Neural cell (in vitro differentiated cells): ENCODE results near the gene CACNA2D1. TPM values are rescaled to one million over a fixed set of nuclear protein-coding genes. Genes with fewer than 3 reads are reported as not detected.

Experiments
- H2AFZ ChIP-seq: fragments of 200-600, 300-800 bp; sonication (generic), shearing (Covaris generic); 2 replicates; pipeline ENCODE4 v1.6.0; 2014; ENCODE audit warnings: low read depth, mild to moderate bottlenecking, antibody characterized with exemption, low read length, moderate library complexity
- H3F3A ChIP-seq: fragments of 200-600 bp; shearing (Covaris generic); 2 replicates; pipeline ENCODE4 v1.6.1; 2016; ENCODE audit warnings: mild to moderate bottlenecking, moderate library complexity, mixed read lengths, antibody characterized with exemption, low read length; ENCODE audit not compliant: insufficient read depth, poor library complexity, severe bottlenecking
- H3K27ac ChIP-seq: fragments of 200-600, 300-800 bp; sonication (generic), shearing (Covaris generic); 2 replicates; pipeline ENCODE4 v1.5.1; 2014; ENCODE audit warnings: mild to moderate bottlenecking, low read length, moderate library complexity
- H3K27me3 ChIP-seq: fragments of 300-800, 200-600 bp; sonication (generic), shearing (Covaris generic); 2 replicates; pipeline ENCODE4 v1.6.0; 2014; ENCODE audit warnings: mild to moderate bottlenecking, low read depth, low read length, moderate library complexity; ENCODE audit not compliant: insufficient read depth
- H3K36me3 ChIP-seq: fragments of 300-800, 200-600 bp; sonication (generic), shearing (Covaris generic); 2 replicates; pipeline ENCODE4 v1.5.1; 2014; ENCODE audit warnings: mild to moderate bottlenecking, antibody characterized with exemption, low read length, moderate library complexity; ENCODE audit not compliant: insufficient read depth
- H3K4me2 ChIP-seq: fragments of 300-800, 200-600 bp; sonication (generic), shearing (Covaris generic); 2 replicates; pipeline ENCODE4 v1.6.0; 2014; ENCODE audit warnings: mild to moderate bottlenecking, low read length
- H3K4me3 ChIP-seq: fragments of 300-800, 200-600 bp; sonication (generic), shearing (Covaris generic); 2 replicates; pipeline ENCODE4 v1.5.1; 2014; ENCODE audit warnings: mild to moderate bottlenecking, low read length, moderate library complexity
- H3K79me2 ChIP-seq: fragments of 200-600 bp; shearing (Covaris generic); replicated peaks from 2 replicates; pipeline ENCODE4 v1.6.0; 2014; ENCODE audit warnings: mild to moderate bottlenecking, low read length, moderate library complexity; ENCODE audit not compliant: insufficient read depth
- H3K9ac ChIP-seq: fragments of 300-800, 200-600 bp; sonication (generic), shearing (Covaris generic); 2 replicates; pipeline ENCODE4 v1.6.1; 2016; ENCODE audit warnings: mild to moderate bottlenecking, low read length, mixed read lengths
- H3K9me2 ChIP-seq: fragments of 200-600 bp; shearing (Covaris generic); 2 replicates; pipeline ENCODE4 v1.6.1; 2016; ENCODE audit warnings: mild to moderate bottlenecking, low read length, mixed read lengths; ENCODE audit not compliant: insufficient read depth
- H3K9me3 ChIP-seq: fragments of 200-600, 300-800 bp; sonication (generic), shearing (Covaris generic); 2 replicates; pipeline ENCODE4 v1.6.1; 2016; ENCODE audit warnings: mild to moderate bottlenecking, mixed run types, low read length, moderate library complexity, mixed read lengths
- H4K20me1 ChIP-seq: fragments of 200-600 bp; shearing (Covaris generic); 2 replicates; pipeline ENCODE4 v1.6.1; 2016; ENCODE audit warnings: mild to moderate bottlenecking, mixed run types; ENCODE audit not compliant: insufficient read depth
- CTCF ChIP-seq: fragments of 450-650 bp; IDR thresholded peaks from 2 replicates; pipeline ENCODE4 v1.5.1; 2014; ENCODE audit warnings: antibody characterized with exemption, mild to moderate bottlenecking, moderate library complexity; ENCODE audit not compliant: poor library complexity, severe bottlenecking
- EP300 ChIP-seq: fragments of 450-650 bp; conservative IDR thresholded peaks from 2 replicates; pipeline ENCODE4 v1.6.1; 2014; ENCODE audit warnings: antibody characterized with exemption, mild to moderate bottlenecking, moderate library complexity; ENCODE audit not compliant: poor library complexity, severe bottlenecking
- EZH2 ChIP-seq: fragments of 200-600, 300-800 bp; shearing (Covaris generic), sonication (generic); IDR thresholded peaks from 2 replicates; pipeline ENCODE4 v1.6.1; 2014; ENCODE audit warnings: antibody characterized with exemption, low read length, borderline replicate concordance, mild to moderate bottlenecking; ENCODE audit not compliant: insufficient read depth, poor library complexity, severe bottlenecking
- MXI1 ChIP-seq: fragments of 450-650 bp; conservative IDR thresholded peaks from 2 replicates; pipeline ENCODE4 v1.6.1; 2014; ENCODE audit warnings: antibody characterized with exemption, mild to moderate bottlenecking; ENCODE audit not compliant: poor library complexity, severe bottlenecking
- POLR2AphosphoS5 ChIP-seq: IDR thresholded peaks from 2 replicates; pipeline ENCODE4 v1.6.1; 2012
- RAD21 ChIP-seq: fragments of 450-650 bp; conservative IDR thresholded peaks from 2 replicates; pipeline ENCODE4 v1.6.1; 2014; ENCODE audit warnings: antibody characterized with exemption, mild to moderate bottlenecking, moderate library complexity
- SMC3 ChIP-seq: fragments of 450-650 bp; conservative IDR thresholded peaks from 2 replicates; pipeline ENCODE4 v1.6.1; 2014; ENCODE audit warnings: antibody characterized with exemption, mild to moderate bottlenecking, moderate library complexity; ENCODE audit not compliant: poor library complexity
- TAF1 ChIP-seq: IDR thresholded peaks from 2 replicates; pipeline ENCODE4 v1.6.1; 2012; ENCODE audit warnings: low read depth
- polyA plus RNA-seq: library from polyadenylated mRNA; depleted of rRNA; stranded (reverse); fragments of >200 nt; gene quantifications from 2 replicates; pipeline ENCODE4 v1.2.3, GENCODE V29; 2014
- TF ChIP-seq, protein P1 (sequence below): IDR thresholded peaks from 2 replicates; pipeline ENCODE4 v1.6.1; 2012; ENCODE audit warnings: borderline replicate concordance

The CACNA2D1 gene
- polyA plus RNA-seq, 1 donor from 2014 or later = 7.0 TPM

DNA sequence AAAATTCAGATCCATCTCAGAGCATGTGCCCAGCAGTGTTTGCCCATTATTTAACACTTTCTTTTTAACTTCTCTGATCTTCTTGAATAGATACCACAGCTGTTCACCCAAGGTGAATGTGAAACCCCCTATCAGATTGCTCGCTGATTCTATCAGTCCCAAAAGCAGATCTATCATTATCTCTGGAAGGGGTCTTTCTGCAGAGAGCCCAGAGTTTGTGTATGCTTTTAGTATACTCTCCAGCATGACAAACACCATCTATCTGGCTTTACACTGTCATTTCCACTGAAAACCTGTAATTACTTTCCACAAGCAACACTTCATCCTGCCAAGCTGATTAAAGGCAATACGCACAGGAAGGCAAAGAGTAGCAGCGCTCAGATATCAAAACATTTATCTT lies 168.2 kb downstream of the CACNA2D1 start:
- Histone ChIP-seq H3K9me2 (no peaks in the 10 kb centered on the region), H3K36me3 (no peaks in the 10 kb centered on the region), H3F3A (peaks cover 4% of the 10 kb centered on the region), H3K9ac (no peak overlapping the region), H3K27ac (no peak overlapping the region), H3K27me3 (peaks cover 22% of the 10 kb centered on the region), H3K9me3 (no peaks in the 10 kb centered on the region), H3K4me3 (peak overlapping the region; percentile 7), H2AFZ (no peak overlapping the region), H4K20me1 (no peaks in the 10 kb centered on the region), H3K79me2 (no peaks in the 10 kb centered on the region), H3K4me2 (no peak overlapping the region)
- peak; percentile 99 for TF ChIP-seq POLR2AphosphoS5
- no peak for TF ChIP-seq EZH2
- TF ChIP-seq, protein P1, sequence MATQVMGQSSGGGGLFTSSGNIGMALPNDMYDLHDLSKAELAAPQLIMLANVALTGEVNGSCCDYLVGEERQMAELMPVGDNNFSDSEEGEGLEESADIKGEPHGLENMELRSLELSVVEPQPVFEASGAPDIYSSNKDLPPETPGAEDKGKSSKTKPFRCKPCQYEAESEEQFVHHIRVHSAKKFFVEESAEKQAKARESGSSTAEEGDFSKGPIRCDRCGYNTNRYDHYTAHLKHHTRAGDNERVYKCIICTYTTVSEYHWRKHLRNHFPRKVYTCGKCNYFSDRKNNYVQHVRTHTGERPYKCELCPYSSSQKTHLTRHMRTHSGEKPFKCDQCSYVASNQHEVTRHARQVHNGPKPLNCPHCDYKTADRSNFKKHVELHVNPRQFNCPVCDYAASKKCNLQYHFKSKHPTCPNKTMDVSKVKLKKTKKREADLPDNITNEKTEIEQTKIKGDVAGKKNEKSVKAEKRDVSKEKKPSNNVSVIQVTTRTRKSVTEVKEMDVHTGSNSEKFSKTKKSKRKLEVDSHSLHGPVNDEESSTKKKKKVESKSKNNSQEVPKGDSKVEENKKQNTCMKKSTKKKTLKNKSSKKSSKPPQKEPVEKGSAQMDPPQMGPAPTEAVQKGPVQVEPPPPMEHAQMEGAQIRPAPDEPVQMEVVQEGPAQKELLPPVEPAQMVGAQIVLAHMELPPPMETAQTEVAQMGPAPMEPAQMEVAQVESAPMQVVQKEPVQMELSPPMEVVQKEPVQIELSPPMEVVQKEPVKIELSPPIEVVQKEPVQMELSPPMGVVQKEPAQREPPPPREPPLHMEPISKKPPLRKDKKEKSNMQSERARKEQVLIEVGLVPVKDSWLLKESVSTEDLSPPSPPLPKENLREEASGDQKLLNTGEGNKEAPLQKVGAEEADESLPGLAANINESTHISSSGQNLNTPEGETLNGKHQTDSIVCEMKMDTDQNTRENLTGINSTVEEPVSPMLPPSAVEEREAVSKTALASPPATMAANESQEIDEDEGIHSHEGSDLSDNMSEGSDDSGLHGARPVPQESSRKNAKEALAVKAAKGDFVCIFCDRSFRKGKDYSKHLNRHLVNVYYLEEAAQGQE = peak; percentile 43
- TF ChIP-seq EP300 = peak; percentile 74
- TF ChIP-seq MXI1 = no peak
- TF ChIP-seq SMC3 = no peak
- TF ChIP-seq TAF1 = no peak
- TF ChIP-seq RAD21 = no peak
- no peak for TF ChIP-seq CTCF

DNA sequence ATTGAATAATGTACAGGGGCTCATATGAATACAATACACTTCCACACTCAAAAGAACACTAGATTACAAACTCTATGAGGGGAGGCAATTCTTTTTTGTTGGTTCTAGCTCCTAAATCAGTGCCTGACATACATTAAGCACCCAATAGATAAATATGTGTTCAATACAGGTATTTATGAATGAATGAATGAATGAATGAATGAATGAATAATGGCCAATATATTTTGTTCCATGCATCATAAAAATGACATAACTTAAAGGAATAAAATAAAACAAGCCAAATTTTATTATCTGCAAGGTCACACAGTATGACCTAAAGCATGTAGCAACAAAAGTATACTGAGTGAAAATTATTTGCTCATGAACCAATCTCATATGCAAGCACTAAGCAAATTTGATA lies 168.9 kb downstream of the CACNA2D1 start:
- peaks cover 4% of the 10 kb centered on the region for H3F3A ChIP-seq
- TF ChIP-seq SMC3 (no peak), TAF1 (no peak), CTCF (no peak), MXI1 (no peak), POLR2AphosphoS5 (no peak), RAD21 (no peak), EP300 (no peak), EZH2 (no peak)
- TF ChIP-seq, protein P1 = no peak
- no peak overlapping the region for H3K4me2 ChIP-seq
- no peaks in the 10 kb centered on the region for H3K9me3 ChIP-seq
- H3K4me3 ChIP-seq = no peak overlapping the region
- H3K27me3 ChIP-seq = peaks cover 16% of the 10 kb centered on the region
- H3K9me2 ChIP-seq = no peaks in the 10 kb centered on the region
- no peaks in the 10 kb centered on the region for H3K36me3 ChIP-seq
- no peak overlapping the region for H2AFZ ChIP-seq
- H3K79me2 ChIP-seq = no peaks in the 10 kb centered on the region
- H3K9ac ChIP-seq = no peak overlapping the region
- no peak overlapping the region for H3K27ac ChIP-seq
- H4K20me1 ChIP-seq = no peaks in the 10 kb centered on the region
